ENCODE measurements around the gene AGO1. TPM values are rescaled to one million over a fixed set of nuclear protein-coding genes. Genes with fewer than 3 reads are reported as not detected.
A peak's percentile ranks its signal among the peaks of the same experiment; 100 is the strongest.
"Not testable (repeated sequence)": the region's sequence is repeated elsewhere in the genome, so short reads cannot be mapped to it uniquely, and the experiment has no call there.

Gene AGO1
- polyA plus RNA-seq, 12 donors: 8.2 to 39.8 (median 10.4) TPM

DNA sequence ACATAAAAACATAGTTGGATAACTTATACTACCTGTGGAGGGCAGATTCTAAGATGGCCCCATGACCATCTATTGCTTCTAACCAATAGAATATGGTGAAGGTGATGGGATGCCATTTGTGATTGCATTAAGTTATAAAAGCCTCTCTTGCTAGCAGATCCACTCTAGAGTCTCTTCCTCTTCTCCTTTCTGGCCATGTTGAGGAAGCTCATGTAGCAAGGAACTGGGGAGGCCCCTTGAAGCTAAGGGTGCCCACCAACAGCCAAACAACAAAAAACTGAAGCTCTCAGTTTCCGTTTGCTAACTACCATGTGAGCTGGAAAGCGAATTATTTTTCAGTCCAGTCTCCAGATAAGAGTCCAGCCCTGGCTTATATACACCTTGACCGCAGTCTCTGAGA, 16.0 kb upstream of the AGO1 start:
- no peak for DNase-seq

DNA sequence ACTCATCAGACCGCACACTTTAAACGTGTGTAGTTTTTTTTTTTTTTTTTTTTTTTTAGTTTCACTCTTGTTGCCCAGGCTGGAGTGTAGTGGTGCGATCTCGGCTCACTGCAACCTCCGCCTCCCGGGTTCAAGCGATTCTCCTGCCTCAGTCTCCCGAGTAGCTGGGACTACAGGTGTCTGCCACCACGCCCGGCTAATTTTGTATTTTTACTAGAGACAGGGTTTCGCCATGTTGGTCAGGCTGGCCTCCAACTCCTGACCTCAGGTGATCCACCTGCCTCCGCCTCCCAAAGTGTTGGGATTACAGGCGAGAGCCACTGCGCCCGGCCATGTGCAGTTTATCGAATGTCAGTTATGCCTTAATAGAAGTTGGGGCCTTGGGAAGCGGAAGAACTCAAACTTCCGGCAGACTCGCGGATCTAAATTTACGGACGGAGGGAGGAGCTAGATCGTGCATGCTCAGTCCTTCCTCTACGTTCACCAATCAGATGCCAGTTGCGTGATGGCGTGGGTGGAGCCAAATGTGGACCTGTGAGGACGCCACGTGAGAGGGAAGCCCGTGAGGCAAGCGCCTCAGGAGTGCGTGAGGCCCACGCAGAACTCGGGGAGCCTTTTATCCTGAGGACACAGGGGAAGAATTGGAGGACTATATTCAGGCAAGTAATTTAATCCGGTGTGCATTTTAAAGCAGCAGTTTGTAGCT, 13.6 kb upstream of the AGO1 start:
- not testable (repeated sequence) for DNase-seq

DNA sequence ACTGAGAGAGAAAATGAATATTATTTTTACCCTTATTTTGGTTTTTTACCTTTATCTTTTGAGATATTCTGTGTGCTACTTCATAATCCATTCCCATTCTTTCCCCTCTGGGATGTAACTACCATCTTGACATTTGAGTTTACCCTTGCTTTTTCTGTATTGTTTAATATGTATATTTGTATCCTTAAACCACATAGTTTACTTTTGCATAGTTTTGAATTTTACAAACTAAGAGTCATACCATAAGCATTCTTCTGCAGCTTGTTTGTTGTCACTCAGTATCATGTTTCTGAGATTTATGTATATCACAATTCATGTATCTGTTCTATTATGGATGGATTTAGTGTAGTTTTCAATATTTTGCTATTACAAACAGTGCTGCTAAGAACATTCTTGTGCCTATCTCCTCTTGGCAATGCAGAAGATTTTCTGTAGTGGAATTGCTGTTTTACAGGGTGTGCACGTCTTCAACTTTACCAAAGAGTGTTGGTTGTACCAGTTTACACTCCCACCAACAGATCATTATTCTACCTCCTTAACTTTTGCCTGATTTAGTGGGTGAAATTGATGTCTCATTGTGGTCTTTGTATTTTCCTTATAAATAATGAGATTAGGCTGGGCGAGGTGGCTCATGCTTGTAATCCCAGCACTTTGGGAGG, 12.2 kb upstream of the AGO1 start:
- DNase-seq: no peak

DNA sequence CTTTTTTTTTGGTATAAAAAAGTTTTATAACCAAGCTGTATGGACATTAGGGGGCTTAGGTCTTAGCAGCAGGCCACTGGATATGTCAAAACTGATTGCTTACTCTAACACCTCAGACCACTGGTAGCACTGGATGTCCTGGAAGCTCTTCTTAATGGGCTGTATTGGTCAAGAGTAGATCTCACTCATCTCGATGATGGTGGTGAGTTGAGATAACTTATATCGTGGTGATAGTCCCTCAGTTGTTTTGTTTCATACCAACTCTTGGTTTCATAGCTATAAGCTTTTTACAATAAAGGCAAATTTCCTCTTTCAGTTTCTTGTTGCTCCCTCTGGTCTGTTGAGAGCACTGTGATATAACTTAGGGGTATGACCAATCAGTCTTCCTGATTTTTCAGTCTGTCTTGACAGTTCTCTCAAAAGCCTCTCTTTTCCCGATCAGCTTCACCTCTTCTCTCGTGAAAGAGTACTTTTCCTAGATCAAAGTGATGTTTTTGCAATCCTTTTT, 9.7 kb upstream of the AGO1 start:
- no peak for DNase-seq

DNA sequence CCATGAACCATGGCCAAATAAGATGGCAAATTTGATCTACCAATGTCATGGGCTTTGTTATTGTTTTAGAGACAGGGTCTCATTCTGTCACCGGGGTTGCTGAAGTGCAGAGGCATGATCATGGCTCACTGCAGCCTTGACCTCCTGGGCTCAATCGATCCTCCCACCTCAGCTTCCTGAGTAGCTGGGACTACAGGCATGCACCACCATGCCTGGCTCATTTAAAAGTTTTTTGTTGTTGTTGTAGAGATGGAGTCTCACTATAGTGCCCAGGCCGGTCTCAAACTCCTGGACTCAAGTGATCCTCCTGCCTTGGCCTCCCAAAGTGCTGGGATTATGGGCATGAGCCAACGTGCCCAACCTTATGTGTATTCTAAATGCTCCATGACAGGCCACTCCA, 8.9 kb upstream of the AGO1 start:
- not testable (repeated sequence) for DNase-seq

DNA sequence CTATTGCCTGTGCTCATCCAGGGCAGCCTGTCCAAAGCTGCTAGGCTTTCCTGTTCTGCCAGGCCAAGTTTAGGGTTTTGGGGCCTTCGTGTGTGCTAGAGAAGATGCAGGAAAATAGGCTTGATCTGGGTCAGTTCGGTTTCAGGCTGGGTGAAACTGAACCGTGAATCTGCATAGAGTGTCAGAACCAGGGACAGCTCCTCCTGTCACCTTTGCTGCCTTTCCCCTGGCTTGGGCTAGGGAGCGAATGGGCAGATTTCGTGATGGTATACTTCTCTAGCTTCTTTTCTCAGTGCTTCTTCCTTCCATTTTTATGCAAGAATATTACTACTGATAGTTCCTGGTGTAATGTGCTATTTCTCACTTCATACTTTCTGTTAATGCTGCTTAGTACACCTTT, 6.0 kb upstream of the AGO1 start:
- DNase-seq: no peak

DNA sequence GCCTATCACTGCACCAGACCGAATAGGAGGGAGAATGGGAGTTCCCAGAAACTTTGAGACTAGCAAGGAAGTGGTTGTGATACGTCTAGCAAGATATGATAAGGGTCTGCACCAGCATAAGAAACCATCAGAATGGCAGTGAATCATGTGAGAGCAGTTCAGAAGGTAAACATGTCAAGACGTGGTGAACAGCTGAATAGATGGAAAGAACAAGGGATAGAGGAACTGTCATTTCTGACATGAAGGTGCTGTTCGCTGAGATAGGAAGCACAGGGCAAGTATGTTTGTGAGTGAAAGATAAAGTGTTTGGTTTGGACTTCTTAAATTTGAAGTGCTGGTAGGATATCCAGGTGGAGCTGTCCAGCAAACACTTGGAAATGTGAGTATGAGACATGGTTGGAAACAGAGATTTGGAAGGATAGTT, 1.1 kb upstream of the AGO1 start:
- DNase-seq: no peak

DNA sequence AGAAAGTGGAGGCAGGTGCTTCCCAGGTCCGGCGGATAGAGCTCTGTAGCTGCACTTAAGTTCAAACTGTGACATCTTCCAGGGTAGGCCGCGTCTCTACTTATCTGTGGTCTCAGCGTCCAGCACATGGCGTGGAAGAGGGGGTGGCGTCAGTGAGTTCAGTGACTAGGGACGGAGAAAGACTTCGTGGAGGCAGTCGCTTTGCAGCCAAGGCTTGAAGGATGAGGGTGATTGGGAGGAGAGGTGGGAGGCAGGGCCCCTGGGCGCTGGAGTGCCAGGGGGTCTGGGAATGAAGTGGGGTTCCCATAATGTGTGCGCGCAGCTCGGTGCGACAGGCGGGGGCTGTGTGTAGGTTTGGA, 444 bp upstream of the AGO1 start:
- no peak for DNase-seq

DNA sequence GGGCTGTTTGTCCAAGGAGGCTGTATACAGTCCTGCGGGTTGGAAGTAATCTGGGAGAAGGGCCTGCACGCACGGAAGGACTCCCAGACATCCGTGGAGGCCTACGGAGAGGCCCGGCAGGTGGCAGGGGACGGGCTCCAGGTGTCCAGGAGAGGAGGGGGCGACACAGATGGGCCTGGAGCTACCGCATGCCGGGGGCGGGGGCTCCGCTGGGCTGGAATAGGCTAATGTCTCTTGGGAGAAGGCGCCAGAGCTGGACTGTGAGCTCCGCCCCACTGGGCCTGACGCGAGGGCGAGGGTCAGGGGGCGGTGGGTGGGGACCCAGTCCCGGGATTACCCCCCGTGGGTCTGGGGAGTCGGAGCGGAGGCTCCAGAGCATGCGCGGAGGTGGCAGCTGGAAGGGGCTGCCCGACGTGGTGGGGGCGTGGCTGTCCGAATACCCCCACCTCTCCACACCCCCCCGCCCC, 659 bp downstream of the AGO1 start:
- peak; percentile 36 for DNase-seq

DNA sequence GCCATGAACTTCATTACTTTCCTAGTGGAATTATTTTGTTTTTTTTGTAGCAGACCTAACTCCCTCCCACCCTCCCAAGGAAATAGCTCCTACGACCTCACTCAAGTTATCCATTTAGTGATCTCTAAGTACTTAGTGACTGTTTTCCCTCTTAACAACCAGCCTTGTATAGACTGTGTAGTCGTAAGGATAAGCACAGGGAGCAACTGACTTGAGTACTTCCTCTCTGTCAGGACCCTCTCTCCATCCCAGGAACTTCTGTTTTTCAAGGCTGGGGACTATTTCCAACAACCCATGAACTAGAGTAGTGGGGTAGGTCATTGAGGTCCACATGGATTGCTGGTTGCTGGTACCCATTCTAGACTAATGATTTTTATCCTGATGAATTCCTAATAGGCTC, 1.9 kb downstream of the AGO1 start:
- no peak for DNase-seq

DNA sequence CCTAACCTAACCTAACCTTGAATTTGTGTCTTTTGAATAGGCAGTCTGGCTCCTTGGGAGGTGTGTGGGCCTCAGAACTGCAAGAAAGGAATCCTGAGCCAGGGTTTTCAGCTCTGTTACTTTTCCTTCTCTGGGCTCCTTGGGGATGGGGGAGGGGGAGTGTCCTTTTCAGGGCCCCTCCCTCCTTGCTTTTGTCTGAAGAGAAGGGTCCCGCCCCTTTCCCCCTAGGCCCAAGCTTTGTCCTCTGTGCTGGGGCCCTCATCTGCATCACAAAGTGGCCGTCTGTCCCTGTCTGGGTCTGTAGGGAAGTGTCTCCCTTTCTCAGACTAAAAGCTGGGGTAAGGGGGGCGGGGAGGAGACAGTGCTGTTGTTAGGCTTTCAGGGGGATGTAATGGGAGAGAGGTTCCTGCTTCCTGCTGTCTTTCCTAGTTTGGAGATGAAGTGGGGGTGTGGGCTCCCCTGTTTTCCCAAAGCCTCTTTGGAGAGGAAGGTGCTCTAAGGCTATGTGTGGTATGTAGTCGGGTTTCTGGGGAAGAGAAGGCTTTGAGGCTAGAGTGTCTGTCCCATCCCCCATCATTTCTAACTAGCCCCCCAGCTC, 3.1 kb downstream of the AGO1 start:
- DNase-seq: no peak

DNA sequence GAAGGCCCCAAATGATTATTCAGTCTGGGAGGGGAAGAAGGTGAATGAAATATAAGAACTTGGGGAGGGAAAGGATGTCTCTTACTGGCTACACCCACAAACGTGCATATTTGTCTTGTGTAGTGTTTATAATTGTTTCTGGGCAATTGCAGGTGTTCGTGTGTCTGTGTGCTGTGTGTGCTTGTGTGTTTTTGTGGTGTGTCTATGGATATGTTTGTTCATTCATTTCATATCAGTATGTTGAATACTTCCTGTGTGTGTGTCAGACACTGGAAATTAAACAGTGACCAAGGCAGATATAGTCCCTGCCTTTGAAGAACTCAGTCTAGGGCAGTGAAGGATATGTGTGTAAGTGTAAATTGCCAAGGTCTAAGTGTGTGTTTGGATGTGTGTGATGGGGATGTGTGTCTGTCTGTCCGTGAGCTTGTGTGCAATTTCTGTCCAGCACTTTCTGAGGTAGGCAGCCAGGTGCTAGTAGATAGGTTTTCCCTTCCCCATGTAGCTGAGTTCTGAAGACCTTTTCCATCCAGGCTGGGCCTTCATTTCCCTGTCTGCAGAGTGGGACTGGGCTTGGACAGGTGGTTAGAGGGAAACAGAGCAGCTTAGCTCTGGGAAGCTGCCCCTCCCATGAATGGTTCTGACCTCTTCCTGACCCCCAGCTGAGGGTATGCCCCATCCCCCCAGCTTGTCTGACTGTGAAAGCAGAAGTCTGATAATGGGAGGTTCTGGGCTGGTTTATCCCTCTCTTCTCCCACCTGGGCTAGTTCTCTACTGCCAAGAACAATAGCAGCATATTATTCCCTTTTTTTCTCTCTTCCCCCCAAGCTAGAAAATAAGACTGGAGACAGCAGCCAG, 3.8 kb downstream of the AGO1 start:
- no peak for DNase-seq

DNA sequence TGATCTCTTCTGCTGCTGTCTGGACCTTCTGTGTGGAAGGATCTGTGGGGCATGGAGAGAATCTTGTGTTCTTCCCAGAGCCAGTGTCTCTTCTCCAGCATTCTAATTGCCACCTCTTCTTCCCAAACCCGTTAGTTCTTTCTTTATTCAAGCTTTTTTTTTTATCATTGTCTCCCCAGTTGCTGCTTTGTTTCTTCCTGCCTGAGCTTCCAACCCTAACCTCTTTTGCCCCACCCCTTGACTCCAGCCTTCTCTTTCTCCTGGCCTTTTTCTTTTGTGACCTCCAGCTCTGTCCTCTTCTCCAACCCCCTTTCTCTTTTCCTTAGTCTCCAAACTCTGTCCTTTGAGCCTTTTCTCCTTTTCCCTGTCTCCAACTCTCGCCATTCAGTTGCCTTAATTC, 4.5 kb downstream of the AGO1 start:
- no peak for DNase-seq

DNA sequence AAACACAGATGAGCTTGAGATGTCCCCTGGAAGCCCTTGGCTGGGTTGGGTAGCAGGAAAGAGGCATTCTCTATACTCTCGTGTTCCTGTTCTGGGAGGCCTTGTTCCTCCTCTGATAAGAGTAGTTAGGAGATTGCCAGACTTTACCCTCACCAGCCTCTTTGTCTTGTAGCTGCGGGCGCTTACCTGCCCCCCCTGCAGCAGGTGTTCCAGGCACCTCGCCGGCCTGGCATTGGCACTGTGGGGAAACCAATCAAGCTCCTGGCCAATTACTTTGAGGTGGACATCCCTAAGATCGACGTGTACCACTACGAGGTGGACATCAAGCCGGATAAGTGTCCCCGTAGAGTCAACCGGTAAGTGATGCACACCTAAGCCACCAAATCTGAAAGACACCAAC, 5.2 kb downstream of the AGO1 start:
- DNase-seq: no peak

DNA sequence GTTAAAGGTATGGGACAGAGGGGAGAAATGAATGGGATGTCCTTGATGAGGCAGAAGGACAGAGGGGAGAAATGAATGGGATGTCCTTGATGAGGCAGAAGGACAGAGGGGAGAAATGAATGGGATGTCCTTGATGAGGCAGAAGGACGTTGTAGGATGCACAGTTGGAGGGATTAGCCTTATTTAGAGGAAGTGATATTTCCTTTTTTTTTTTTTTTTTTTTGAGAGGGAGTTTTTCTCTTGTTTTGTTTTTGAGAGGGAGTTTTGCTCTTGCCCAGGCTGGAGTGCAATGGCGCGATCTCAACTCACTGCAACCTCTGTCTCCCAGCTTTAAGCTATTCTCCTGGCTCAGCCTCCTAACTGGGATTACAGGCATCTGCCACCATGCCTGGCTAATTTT, 6.0 kb downstream of the AGO1 start:
- DNase-seq: not testable (repeated sequence)

DNA sequence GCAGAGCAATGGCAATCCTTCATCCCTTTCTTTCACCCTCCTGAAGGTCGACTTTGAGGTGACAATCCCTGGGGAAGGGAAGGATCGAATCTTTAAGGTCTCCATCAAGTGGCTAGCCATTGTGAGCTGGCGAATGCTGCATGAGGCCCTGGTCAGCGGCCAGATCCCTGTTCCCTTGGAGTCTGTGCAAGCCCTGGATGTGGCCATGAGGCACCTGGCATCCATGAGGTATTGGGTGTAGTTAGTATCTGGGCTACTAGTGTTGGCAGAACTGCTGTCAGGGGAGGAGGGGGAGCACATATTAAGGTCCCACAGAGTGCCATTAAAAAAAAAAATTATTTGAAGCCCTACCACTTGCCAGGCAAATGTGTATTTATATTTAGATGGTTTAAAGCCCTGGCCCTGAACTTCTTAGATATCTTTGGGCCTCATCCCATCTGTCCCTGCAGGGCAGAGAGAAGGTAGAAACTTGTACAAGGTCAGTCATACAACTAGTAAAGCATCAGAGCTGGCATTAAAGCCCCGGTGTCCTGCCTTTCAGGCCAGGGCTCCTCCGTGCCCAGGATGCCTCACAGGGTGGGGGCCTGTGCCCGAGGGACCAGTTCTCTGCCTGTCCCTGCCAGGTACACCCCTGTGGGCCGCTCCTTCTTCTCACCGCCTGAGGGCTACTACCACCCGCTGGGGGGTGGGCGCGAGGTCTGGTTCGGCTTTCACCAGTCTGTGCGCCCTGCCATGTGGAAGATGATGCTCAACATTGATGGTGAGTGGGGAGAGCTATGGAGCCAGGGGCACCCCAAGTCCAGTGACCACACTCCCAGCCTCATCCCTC, 10.3 kb downstream of the AGO1 start:
- no peak for DNase-seq

DNA sequence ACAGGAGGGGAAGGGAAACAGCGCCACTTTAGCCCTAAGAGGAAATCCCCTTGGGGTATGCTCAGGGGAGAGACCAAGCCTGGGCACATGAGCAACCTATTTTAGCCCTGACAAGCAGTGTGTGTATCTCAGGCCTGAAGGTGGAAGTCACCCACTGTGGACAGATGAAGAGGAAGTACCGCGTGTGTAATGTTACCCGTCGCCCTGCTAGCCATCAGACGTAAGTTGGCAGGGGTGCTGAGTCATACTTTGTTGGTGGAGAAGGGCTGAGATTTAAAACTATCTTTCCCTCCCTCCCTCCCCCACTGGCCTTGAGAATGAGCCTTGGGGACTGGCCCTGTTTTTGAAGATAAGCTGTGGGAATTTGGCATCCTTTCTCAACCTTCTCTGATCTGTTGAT, 11.2 kb downstream of the AGO1 start:
- no peak for DNase-seq

DNA sequence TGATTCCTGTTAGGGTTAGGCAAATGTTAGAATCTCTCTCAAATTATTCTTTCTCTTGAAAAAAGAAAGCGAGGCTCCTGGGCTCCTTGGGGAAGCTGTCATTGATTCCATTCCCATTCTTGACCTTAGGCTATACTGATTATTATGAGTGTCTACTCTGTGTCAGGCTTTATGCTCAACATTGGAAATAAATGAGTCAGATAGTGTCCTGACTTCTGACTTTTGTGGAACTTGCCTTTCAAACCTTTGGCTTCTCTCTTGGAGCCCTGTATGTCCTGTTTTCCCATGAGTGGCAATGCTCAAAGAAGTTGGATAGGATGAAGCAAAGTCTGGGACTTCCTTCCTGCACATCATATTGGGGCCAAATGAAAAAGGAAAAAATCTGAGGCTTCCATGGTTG, 11.6 kb downstream of the AGO1 start:
- no peak for DNase-seq

DNA sequence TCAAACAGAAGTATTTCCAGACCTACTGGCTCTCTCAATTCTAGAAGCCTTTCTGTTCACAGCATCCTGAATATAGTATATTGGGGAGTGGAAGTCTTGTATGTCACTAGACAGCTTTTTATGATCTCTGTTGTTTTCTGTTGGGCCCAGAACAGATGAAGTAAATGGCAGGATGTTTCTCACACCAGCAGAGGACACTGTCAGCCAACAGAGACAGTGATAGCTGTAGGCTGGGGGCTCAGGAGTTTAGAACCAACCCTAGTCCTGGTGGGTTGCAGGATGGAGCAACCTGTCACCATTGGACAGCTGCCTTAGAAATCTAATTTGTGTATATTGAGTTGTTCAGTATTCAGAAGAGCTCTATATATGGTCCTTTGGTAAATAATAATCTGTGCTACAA, 16.9 kb downstream of the AGO1 start:
- DNase-seq: no peak

DNA sequence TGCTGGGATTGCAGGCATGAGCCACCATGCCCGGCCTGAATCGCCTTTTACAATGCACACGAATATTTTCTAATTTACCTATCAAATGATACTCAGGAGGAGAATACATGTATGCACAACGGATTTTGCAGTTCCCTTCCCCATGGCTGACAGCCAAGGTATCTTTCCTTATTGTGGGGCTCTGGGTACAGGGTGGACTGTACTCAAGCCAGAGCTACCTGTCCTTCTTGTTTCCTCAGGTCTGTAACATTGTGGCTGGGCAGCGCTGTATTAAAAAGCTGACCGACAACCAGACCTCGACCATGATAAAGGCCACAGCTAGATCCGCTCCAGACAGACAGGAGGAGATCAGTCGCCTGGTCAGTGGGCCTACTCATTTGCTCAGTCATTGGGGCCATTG, 18.2 kb downstream of the AGO1 start:
- DNase-seq: no peak

DNA sequence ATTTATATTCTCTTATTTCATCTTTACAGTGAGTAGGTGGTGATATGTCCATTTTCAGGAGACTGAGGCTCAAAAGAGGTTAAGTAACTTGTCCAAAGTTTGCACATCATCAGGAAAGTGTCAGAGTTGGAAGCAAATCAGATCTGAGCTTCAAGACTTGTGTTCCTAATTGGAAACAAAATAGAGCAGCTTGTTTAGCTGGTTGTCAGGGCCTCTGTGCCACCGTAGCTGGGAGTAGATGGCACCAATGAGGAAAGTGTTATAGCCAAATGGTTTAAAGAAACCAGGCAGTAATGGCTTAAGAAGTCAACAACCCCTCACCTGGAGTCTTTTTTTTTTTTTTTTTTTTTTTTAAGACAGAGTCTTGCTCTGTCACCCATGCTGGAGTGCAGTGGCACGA, 19.7 kb downstream of the AGO1 start:
- DNase-seq: no peak
